ENCODE results near the gene PFDN1. TPM values are rescaled to one million over a fixed set of nuclear protein-coding genes. Genes with fewer than 3 reads are reported as not detected.

Gene PFDN1
- total RNA-seq, 1 experiment from 2014 or later = 48.9 TPM

- peaks cover 8 to 12% of the 10 kb centered on the region in 2 experiments; a peak in 1 of 4 replicates for H3K36me3 ChIP-seq (ENCODE audit: control insufficient read depth in 1 of 2, insufficient read depth in 2 of 2, low read length in 2 of 2)
- no peaks in the 10 kb centered on the region for H3K27me3 ChIP-seq (ENCODE audit: insufficient read depth, low read length)
- no peak overlapping the region for H3K4me2 ChIP-seq (ENCODE audit: low read length)
- H3K4me3 ChIP-seq (replicated peaks in 1 of 2; ENCODE audit: low read depth in 1 of 2, low read length in 2 of 2) = no peak overlapping the region
- no peak overlapping the region for H2AFZ ChIP-seq (ENCODE audit: low read depth, low read length, poor library complexity, severe bottlenecking)
- no peaks in the 10 kb centered on the region for H3K9me3 ChIP-seq (ENCODE audit: control insufficient read depth in 1 of 2, insufficient read depth in 1 of 2, low read depth in 1 of 2, low read length in 2 of 2)
- no TSS peak for BruUV-seq (replicated peaks)
- ChIA-PET CTCF (no interaction called here), RAD21 (ENCODE audit: low non-redundant PET in 1 of 2, low total read pairs in 2 of 2, uncharacterized antibody in 2 of 2, unreplicated experiment in 2 of 2) (no interaction called here), POLR2A (interaction anchor here (4.6 kb wide), 1 partner anchor 16 kb away, joined by 20 read pairs; the partner anchor contains the start of gene HBEGF)
- intact Hi-C loops (cut with micrococcal nuclease) = no loop called here
- no peaks in the 10 kb centered on the region for H3K79me2 ChIP-seq (ENCODE audit: insufficient read depth, low read length)
- DNase-seq (ENCODE audit: low read depth, low spot score) (no peak), ATAC-seq (no peak)
- H4K20me1 ChIP-seq (ENCODE audit: insufficient read depth) = no peaks in the 10 kb centered on the region
- H3K4me1 ChIP-seq (ENCODE audit: control insufficient read depth in 1 of 2, insufficient read depth in 2 of 2, low read length in 2 of 2) = no peaks in the 10 kb centered on the region
- no peak overlapping the region for H3K27ac ChIP-seq (ENCODE audit: low read depth, low read length)
- no peak overlapping the region for H3K9ac ChIP-seq (ENCODE audit: low read length)
- H3K9me2 ChIP-seq (ENCODE audit: insufficient read depth) = no peaks in the 10 kb centered on the region
- no peak for TF ChIP-seq YY1 (IDR thresholded peaks at IDR 0.05; ENCODE audit: extremely low read depth, insufficient replicate concordance, low read depth, low read length)
- no peak for TF ChIP-seq REST (IDR thresholded peaks at IDR 0.05; ENCODE audit: low read depth)
- TF ChIP-seq TCF7L2 (IDR thresholded peaks at IDR 0.05; ENCODE audit: borderline replicate concordance, extremely low read depth, insufficient read depth, insufficient read length) = no peak
- TF ChIP-seq ZBTB33 (IDR thresholded peaks at IDR 0.05; ENCODE audit: extremely low read depth, insufficient replicate concordance, low read length) = no peak
- TF ChIP-seq EGR1 (IDR thresholded peaks at IDR 0.05; ENCODE audit: low read depth) = no peak
- TF ChIP-seq EZH2 (IDR thresholded peaks at IDR 0.05) = no peak
- TF ChIP-seq SIN3A (IDR thresholded peaks at IDR 0.05; ENCODE audit: low read depth) = no peak
- no peak for TF ChIP-seq POLR2A (IDR thresholded peaks at IDR 0.05; ENCODE audit: borderline replicate concordance, extremely low read depth, insufficient read depth, insufficient read length)
- TF ChIP-seq JUND (IDR thresholded peaks at IDR 0.05) = no peak
- no peak for TF ChIP-seq MAX (IDR thresholded peaks at IDR 0.05)
- TF ChIP-seq SP1 (IDR thresholded peaks at IDR 0.05; ENCODE audit: low read depth) = no peak
- TF ChIP-seq EZH2phosphoT487 (IDR thresholded peaks at IDR 0.05; ENCODE audit: borderline replicate concordance) = no peak
- TF ChIP-seq ELF1 (IDR thresholded peaks at IDR 0.05; ENCODE audit: borderline replicate concordance, low read depth) = no peak
- no peak for TF ChIP-seq RAD21 (IDR thresholded peaks at IDR 0.05; ENCODE audit: low read depth)
- no peak for TF ChIP-seq SRF (IDR thresholded peaks at IDR 0.05; ENCODE audit: low read depth)
- TF ChIP-seq ZNF274 (IDR thresholded peaks at IDR 0.05; ENCODE audit: low read depth, low read length) = no peak
- no peak for TF ChIP-seq CTCF (IDR thresholded peaks at IDR 0.05 in 2 of 3, conservative IDR thresholded peaks at IDR 0.05 in 1 of 3; ENCODE audit: borderline replicate concordance in 1 of 3, insufficient read depth in 1 of 3, low read depth in 2 of 3, low read length in 2 of 3)
Measured at GRCh38 chr5:140329739-140330481, 27.0 kb upstream of the PFDN1 start.
